HepG2 (cell line): Measurements from ENCODE around the gene ITLN2. TPM values are rescaled to one million over a fixed set of nuclear protein-coding genes. Genes with fewer than 3 reads are reported as not detected.

Experiments used
- ELF3 ChIP-seq: IDR thresholded peaks from 2 replicates; pipeline ENCODE4 v1.6.1; 2016; ENCODE audit warnings: missing genetic modification reagents, missing compliant biosample characterization
- FOXA3 ChIP-seq: IDR thresholded peaks from 2 replicates; pipeline ENCODE4 v1.6.1; 2016; ENCODE audit warnings: missing genetic modification reagents, missing compliant biosample characterization
- FOXC1 ChIP-seq: sonication (generic); formaldehyde crosslinking; IDR thresholded peaks from 2 replicates; pipeline ENCODE4 v1.8.0; 2022; ENCODE audit warnings: mild to moderate bottlenecking, missing genetic modification reagents, borderline replicate concordance
- GABPA ChIP-seq, 2 experiments: IDR thresholded peaks; 2 replicates each; pipeline ENCODE4 v1.6.1; 2011 to 2016; ENCODE audit warnings: low read depth in 2 of 2, low read length in 1 of 2, missing biosample characterization in 1 of 2, missing genetic modification characterization in 1 of 2
- KLF13 ChIP-seq: sonication (generic); formaldehyde crosslinking; IDR thresholded peaks from 2 replicates; pipeline ENCODE4 v1.4.0; 2020; ENCODE audit warnings: mild to moderate bottlenecking, missing genetic modification reagents
- POLR2A ChIP-seq, 2 experiments: IDR thresholded peaks; 2 replicates each; pipeline ENCODE4 v1.6.1; 2011; ENCODE audit warnings: low read depth in 2 of 2, low read length in 2 of 2, mild to moderate bottlenecking in 1 of 2, moderate library complexity in 1 of 2; ENCODE audit not compliant: insufficient read depth in 1 of 2
- TEAD3 ChIP-seq: optimal IDR thresholded peaks from 2 replicates; pipeline ENCODE3; 2016; ENCODE audit warnings: borderline replicate concordance
- THAP11 ChIP-seq: IDR thresholded peaks from 2 replicates; pipeline ENCODE4 v1.6.1; 2016; ENCODE audit warnings: missing biosample characterization, missing genetic modification reagents
- ZKSCAN5 ChIP-seq: sonication (generic); formaldehyde crosslinking; IDR thresholded peaks from 2 replicates; pipeline ENCODE4 v1.5.1; 2020; ENCODE audit warnings: mild to moderate bottlenecking, missing genetic modification reagents
- ZNF10 ChIP-seq: sonication (generic); formaldehyde crosslinking; IDR thresholded peaks from 2 replicates; pipeline ENCODE4 v1.4.0; 2020; ENCODE audit warnings: mild to moderate bottlenecking, low read depth, missing genetic modification reagents, borderline replicate concordance
- ZNF30 ChIP-seq: sonication (generic); formaldehyde crosslinking; IDR thresholded peaks from 2 replicates; pipeline ENCODE4 v1.5.0; 2020; ENCODE audit warnings: mild to moderate bottlenecking, missing genetic modification reagents
- ZNF331 ChIP-seq: sonication (generic); formaldehyde crosslinking; IDR thresholded peaks from 2 replicates; pipeline ENCODE4 v1.4.0; 2020; ENCODE audit warnings: missing genetic modification reagents
- ZNF460 ChIP-seq: sonication (generic); formaldehyde crosslinking; IDR thresholded peaks from 2 replicates; pipeline ENCODE4 v1.5.1; 2020; ENCODE audit warnings: missing genetic modification reagents, mild to moderate bottlenecking, borderline replicate concordance
- ZNF790 ChIP-seq: sonication (generic); formaldehyde crosslinking; IDR thresholded peaks from 2 replicates; pipeline ENCODE4 v1.8.0; 2022; ENCODE audit warnings: missing genetic modification reagents, mild to moderate bottlenecking, borderline replicate concordance
- ZNF792 ChIP-seq: IDR thresholded peaks from 2 replicates; pipeline ENCODE4 v1.6.1; 2016
- ZSCAN9 ChIP-seq: IDR thresholded peaks from 2 replicates; pipeline ENCODE4 v1.6.1; 2016; ENCODE audit warnings: borderline replicate concordance
- polyA plus RNA-seq, 8 experiments: library from polyadenylated mRNA; depleted of rRNA in 3 of 8; stranded (reverse) in 7 of 8; unstranded in 1 of 8; fragments of >200 nt; fragmentation: Illumina TruSeq in 4 of 8; extraction: Trizol in 4 of 8; gene quantifications; 2 replicates each; pipeline versions ENCODE4 v1.2.1 to v1.2.3, GENCODE V29; 2011 to 2016; ENCODE audit warnings: low read depth in 4 of 8, missing spikeins in 1 of 8, mixed read lengths in 1 of 8; ENCODE audit not compliant: insufficient read depth in 1 of 8
- total RNA-seq, 5 experiments: library from RNA; depleted of rRNA; stranded (reverse); fragments of >200 nt; fragmentation: Illumina TruSeq; extraction: Trizol; gene quantifications; 2 replicates each; pipeline ENCODE4 v1.2.3, GENCODE V29; 2016; ENCODE audit warnings: low read depth in 1 of 5
- TF ChIP-seq, protein P1 (sequence below), 2 experiments: sonication (generic) in 1 of 2; formaldehyde crosslinking in 1 of 2; IDR thresholded peaks; 2 replicates each; pipeline versions ENCODE4 v1.5.1 to v1.6.1; 2011 to 2020; ENCODE audit warnings: borderline replicate concordance in 1 of 2, low read depth in 1 of 2, low read length in 1 of 2, mild to moderate bottlenecking in 1 of 2, missing genetic modification reagents in 1 of 2, moderate library complexity in 1 of 2
- TF ChIP-seq, protein P2 (sequence below): fragments of 450-650 bp; IDR thresholded peaks from 2 replicates; pipeline ENCODE4 v1.6.1; 2017
- TF ChIP-seq, protein P3 (sequence below): IDR thresholded peaks from 2 replicates; pipeline ENCODE4 v1.6.1; 2016; ENCODE audit warnings: mild to moderate bottlenecking, missing biosample characterization, missing genetic modification reagents
- TF ChIP-seq, protein P4 (sequence below): sonication (generic); formaldehyde crosslinking; IDR thresholded peaks from 2 replicates; pipeline ENCODE4 v1.4.0; 2020; ENCODE audit warnings: mild to moderate bottlenecking, missing genetic modification reagents

The ITLN2 gene
- total and polyA plus RNA-seq, 2 of the 13 experiments (the other 11 are each of a cell fraction or from before 2014, with no cell fraction given), result not detected

DNA sequence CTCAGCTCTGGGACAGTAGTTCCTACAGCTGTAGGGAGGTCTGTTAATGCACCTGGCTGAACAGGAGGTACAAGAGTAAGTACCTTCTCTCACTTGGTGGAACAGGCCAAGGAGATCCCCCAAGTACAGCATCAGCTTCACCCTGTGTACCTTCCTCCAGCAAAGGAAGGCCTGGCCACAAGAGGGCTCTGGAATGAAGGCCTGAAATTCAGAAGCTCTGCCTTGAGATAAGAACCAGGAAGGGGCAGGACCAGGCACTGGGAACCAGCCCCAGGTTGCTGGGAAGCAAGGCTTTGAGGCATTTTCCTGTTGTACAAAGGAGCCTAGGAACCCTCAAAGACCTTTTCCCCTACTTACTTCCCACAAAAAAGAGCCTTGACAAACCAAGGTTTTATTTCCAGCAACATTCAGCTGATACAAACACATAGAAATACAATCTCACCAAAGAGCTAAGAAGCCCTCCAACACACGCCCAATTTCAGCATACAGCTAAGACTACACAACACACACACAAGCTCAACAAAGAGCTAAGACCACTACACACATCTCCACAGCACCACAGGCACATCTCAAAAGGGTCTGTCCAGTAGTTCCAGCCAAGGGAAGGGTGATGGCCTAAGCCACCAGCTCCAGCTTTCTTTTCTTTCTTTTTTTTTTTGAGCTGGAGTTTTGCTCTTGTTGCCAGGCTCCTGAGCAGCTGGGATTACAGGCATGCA, 42.9 kb upstream of the ITLN2 start (continued):
- TF ChIP-seq, protein P1, sequence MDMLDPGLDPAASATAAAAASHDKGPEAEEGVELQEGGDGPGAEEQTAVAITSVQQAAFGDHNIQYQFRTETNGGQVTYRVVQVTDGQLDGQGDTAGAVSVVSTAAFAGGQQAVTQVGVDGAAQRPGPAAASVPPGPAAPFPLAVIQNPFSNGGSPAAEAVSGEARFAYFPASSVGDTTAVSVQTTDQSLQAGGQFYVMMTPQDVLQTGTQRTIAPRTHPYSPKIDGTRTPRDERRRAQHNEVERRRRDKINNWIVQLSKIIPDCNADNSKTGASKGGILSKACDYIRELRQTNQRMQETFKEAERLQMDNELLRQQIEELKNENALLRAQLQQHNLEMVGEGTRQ (IDR thresholded peaks at IDR 0.05; ENCODE audit: low read depth, low read length), result no peak
- TF ChIP-seq, protein P1 (CRISPR knock-in tag; IDR thresholded peaks at IDR 0.05; ENCODE audit: borderline replicate concordance), result no peak
- no peak for TF ChIP-seq ZNF10
- TF ChIP-seq GABPA (IDR thresholded peaks at IDR 0.05; ENCODE audit: low read depth, low read length), result no peak
- TF ChIP-seq GABPA (CRISPR knock-in tag; IDR thresholded peaks at IDR 0.05; ENCODE audit: low read depth), result peak; percentile 43; the same call in 1 of the 2 replicates
- TF ChIP-seq, protein P2, sequence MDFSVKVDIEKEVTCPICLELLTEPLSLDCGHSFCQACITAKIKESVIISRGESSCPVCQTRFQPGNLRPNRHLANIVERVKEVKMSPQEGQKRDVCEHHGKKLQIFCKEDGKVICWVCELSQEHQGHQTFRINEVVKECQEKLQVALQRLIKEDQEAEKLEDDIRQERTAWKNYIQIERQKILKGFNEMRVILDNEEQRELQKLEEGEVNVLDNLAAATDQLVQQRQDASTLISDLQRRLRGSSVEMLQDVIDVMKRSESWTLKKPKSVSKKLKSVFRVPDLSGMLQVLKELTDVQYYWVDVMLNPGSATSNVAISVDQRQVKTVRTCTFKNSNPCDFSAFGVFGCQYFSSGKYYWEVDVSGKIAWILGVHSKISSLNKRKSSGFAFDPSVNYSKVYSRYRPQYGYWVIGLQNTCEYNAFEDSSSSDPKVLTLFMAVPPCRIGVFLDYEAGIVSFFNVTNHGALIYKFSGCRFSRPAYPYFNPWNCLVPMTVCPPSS, result no peak
- TF ChIP-seq, protein P3, sequence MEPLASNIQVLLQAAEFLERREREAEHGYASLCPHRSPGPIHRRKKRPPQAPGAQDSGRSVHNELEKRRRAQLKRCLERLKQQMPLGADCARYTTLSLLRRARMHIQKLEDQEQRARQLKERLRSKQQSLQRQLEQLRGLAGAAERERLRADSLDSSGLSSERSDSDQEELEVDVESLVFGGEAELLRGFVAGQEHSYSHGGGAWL (CRISPR knock-in tag), result no peak
- TF ChIP-seq FOXC1 (CRISPR knock-in tag), result 0 out of 2 replicates have a peak, but pooled peaks have one; percentile 28
- peak; percentile 73 for TF ChIP-seq ELF3
- 0 out of 2 replicates have a peak, but pooled peaks have one; percentile 28 for TF ChIP-seq ZNF331
- 0 out of 2 replicates have a peak, but pooled peaks have one; percentile 23 for TF ChIP-seq THAP11 (CRISPR knock-in tag)
- TF ChIP-seq TEAD3, result peak; percentile 72
- TF ChIP-seq FOXA3 (CRISPR knock-in tag), result peak; percentile 41; the same call in 1 of the 2 replicates
- TF ChIP-seq POLR2A (IDR thresholded peaks at IDR 0.05; ENCODE audit: insufficient read depth in 1 of 2, low read depth in 2 of 2, low read length in 2 of 2), result no peak
- TF ChIP-seq KLF13 (CRISPR knock-in tag), result no peak
- no peak for TF ChIP-seq ZKSCAN5 (CRISPR knock-in tag)
- no peak for TF ChIP-seq ZNF460 (CRISPR knock-in tag)
- TF ChIP-seq ZNF792 (CRISPR knock-in tag), result no peak
- TF ChIP-seq ZNF30 (CRISPR knock-in tag), result no peak
- TF ChIP-seq, protein P4, sequence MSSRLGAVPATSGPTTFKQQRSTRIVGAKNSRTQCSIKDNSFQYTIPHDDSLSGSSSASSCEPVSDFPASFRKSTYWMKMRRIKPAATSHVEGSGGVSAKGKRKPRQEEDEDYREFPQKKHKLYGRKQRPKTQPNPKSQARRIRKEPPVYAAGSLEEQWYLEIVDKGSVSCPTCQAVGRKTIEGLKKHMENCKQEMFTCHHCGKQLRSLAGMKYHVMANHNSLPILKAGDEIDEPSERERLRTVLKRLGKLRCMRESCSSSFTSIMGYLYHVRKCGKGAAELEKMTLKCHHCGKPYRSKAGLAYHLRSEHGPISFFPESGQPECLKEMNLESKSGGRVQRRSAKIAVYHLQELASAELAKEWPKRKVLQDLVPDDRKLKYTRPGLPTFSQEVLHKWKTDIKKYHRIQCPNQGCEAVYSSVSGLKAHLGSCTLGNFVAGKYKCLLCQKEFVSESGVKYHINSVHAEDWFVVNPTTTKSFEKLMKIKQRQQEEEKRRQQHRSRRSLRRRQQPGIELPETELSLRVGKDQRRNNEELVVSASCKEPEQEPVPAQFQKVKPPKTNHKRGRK (CRISPR knock-in tag), result no peak
- 0 out of 2 replicates have a peak, but pooled peaks have one; percentile 38 for TF ChIP-seq ZSCAN9 (CRISPR knock-in tag)
- no peak for TF ChIP-seq ZNF790 (CRISPR knock-in tag)
